NCI-H774 (cell line): ENCODE measurements around the gene PVALEF.

Experiments
- DNase-seq: peaks from one replicate; lab custom pipeline; 2025; lab: John Stamatoyannopoulos, UW

PVALEF gene

GRCh38 chr17:81182596-81182995 is 17.3 kb downstream of the PVALEF start:
- no peak for DNase-seq

GRCh38 chr17:81183316-81183715 is 18.0 kb downstream of the PVALEF start:
- no peak for DNase-seq

- no peak for DNase-seq
Observed at GRCh38 chr17:81183807-81184206, 18.5 kb downstream of the PVALEF start.

- no peak for DNase-seq
Observed at GRCh38 chr17:81184555-81184954, 19.2 kb downstream of the PVALEF start.

- no peak for DNase-seq
Observed at GRCh38 chr17:81186203-81186602, 20.9 kb downstream of the PVALEF start.

- DNase-seq = no peak
Observed at GRCh38 chr17:81187120-81187519, 21.8 kb downstream of the PVALEF start.

- DNase-seq = no peak
Observed at GRCh38 chr17:81187586-81188490, 22.5 kb downstream of the PVALEF start.

GRCh38 chr17:81188491-81188840 is 23.2 kb downstream of the PVALEF start:
- DNase-seq = no peak

GRCh38 chr17:81189016-81189415 is 23.7 kb downstream of the PVALEF start:
- no peak for DNase-seq

- DNase-seq = no peak
Observed at GRCh38 chr17:81189670-81190530, 24.6 kb downstream of the PVALEF start.

GRCh38 chr17:81190591-81190990 is 25.3 kb downstream of the PVALEF start:
- DNase-seq = no peak

- no peak for DNase-seq
Observed at GRCh38 chr17:81191116-81191515, 25.8 kb downstream of the PVALEF start.

- no peak for DNase-seq
Observed at GRCh38 chr17:81191646-81192045, 26.3 kb downstream of the PVALEF start.

GRCh38 chr17:81192386-81193050 is 27.2 kb downstream of the PVALEF start:
- DNase-seq = no peak

GRCh38 chr17:81193051-81193410 is 27.7 kb downstream of the PVALEF start:
- DNase-seq = no peak

- no peak for DNase-seq
Observed at GRCh38 chr17:81193470-81194224, 28.3 kb downstream of the PVALEF start.

GRCh38 chr17:81194225-81194760 is 29.0 kb downstream of the PVALEF start:
- DNase-seq = no peak

GRCh38 chr17:81194941-81195901 is 29.9 kb downstream of the PVALEF start:
- DNase-seq = no peak

GRCh38 chr17:81195941-81196495 is 30.7 kb downstream of the PVALEF start:
- no peak for DNase-seq
